ENCODE data around the gene VOPP1.
A peak's percentile ranks its signal among the peaks of the same experiment; 100 is the strongest.

Gene VOPP1

DNA sequence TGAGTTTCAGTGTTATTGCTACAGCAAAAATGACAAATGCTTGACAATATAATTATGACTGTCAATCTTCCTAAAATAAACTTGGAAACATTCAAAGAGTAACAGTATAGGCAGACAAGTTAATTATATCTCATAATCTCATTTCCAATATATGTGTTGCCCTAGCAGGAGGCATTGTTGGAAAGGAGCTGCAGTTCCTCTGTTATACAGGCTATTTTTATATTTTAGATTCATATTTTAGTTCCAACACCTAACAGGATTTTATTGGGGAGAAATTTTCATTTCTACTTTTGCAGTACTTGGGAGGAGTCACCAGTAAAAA lies 19.3 kb downstream of the VOPP1 start:
- DNase-seq, result no peak

DNA sequence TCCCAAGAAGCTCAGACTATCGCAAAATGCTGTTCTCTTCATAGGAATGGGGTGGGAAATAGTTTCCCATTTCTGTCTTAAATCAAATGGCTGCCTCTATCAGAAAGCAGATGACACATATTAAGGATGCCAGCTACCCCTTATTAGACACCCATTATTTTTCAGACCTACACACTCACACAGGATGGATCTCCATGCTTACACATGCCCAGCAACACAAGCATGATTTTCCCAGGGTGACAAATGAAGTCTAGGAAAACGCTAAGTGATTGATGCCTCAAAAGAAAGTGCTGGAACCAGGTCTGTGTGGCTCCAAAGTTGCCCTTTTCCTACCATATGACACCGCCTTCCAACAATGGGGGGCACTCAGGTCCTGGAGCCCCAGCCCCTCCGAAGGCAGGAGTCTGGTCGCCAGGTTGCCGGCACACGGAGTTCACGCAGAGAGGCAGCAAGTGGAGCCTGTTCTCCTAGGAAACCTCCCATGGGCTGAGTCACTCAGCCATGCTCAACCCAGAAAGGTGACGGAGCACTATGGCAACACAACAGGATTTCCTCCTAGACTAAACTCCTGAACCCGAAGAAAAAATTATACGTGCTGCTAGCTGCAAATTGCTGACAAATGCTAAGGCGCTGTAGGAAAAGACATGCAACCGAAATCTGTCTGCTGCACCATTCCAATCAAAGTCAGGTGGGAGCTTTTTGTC lies 19.8 kb downstream of the VOPP1 start:
- no peak for DNase-seq

DNA sequence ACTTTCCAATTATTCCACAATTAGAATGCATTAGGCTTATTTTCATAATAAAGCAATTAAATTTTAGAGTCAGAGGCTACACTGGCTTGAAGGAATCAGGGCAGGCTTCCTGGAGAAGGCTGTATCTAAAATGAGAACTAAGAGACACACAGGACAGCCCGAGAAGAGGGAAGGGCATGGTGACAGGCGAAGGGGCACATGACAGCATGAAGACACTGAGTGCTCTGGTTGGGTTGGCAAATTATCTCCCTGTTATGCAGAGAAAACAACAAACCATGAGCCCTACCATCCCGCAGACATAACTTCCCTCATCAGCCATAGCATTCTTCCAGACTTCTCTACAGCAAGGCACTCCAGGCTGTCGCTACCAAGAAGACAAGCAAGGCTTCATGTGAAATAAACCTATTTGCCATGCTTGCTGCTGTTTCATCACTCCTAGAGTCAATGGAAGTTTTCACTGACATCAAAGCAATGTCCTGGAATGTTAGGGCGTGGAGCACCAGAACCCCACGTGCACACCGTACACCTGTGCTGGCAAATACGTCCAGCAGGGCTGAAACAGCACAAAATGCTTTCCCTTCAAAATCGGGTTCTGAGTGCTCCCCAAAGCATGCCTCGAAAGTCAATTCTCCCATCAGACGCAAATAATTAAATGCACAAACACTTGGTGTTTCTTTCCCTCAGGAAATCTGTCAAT lies 21.3 kb downstream of the VOPP1 start:
- DNase-seq, result no peak

DNA sequence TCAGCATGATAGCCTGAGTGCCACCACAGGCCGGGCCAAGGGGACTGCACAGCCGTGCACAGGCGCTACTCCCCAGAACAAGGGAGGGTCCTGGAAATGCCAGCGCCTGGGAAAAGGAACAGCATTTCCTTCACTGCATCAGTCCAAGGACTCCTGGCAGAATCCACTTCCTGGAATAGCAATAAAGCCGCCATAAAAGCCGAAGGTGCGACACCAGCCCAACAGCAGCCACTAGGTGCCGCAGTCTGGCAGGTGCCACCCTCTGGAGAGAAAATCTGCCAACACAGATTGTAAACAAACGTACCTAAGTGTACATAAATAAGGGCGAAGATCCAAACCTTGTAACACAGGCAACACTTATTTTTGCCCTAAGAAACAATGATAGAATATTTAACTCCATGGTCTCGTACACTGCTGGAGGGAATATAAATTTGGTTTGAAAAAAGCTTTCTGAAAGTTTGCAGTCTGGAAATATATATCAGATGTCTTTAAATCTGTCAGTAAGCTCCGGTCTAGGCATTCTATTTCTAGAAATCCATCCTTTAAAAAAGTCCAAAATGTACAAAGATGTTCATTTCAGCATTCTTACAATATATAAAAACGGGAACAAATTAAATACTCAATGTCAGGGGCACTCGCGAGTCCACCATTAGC lies 22.2 kb downstream of the VOPP1 start:
- DNase-seq, result no peak

DNA sequence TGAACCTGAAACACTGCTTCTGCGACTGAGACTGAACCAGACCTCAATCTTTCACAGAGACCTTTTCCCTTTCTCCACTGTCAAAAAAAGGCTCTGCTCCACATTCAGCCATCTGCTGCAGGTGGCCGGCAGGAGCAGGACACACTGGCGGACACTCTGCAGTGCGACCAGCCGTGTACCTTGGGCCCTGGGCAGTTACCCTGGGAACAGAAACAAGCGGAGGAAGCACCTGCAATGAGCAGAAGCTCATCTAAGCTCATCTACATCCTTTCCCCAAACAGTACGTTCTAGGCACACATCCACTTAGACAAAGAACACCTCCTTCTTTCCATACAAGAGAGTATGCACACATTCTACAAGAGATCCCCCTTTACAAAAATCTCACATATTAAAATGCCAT lies 22.8 kb downstream of the VOPP1 start:
- DNase-seq, result no peak

DNA sequence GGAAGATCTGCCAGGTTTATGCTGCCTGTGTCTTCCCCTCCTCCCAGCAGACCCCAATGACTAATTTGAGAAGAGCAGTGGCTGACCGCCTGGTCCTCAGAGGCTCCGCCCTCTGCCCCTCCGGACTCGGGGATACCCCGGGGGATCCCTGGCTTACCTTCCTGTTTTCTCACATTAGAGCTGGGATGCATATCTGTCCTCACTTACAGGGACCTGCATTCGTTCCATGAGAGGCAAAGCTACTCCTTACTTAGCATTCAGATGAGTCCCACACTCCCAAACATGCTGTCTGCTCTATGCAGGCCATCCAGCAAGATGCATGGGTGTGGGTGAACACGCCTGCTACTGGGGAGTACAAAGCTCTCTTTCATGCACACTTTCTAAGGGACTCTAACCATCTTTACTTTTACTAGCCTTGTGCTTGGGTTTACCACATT lies 24.0 kb downstream of the VOPP1 start:
- DNase-seq, result no peak

DNA sequence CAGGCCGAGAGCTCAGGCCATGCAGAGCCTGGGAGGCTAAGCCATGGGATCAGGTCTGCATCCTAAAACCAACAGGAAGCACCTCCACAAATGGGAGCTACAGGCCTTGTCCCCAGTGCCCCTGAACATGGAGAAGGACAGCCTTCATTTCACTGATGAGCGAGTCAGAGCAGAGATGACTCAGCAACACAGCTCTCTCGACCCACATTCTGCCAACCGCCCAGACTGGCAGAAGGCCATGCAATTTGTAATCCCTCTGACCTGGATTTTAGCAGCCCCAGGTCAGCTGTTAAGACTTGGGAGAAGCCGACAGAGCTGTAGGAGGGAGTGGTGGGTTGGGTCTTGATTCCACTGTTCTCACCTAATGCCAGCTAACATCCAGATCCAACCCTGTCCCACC lies 25.5 kb downstream of the VOPP1 start:
- peak; percentile 58 for DNase-seq

DNA sequence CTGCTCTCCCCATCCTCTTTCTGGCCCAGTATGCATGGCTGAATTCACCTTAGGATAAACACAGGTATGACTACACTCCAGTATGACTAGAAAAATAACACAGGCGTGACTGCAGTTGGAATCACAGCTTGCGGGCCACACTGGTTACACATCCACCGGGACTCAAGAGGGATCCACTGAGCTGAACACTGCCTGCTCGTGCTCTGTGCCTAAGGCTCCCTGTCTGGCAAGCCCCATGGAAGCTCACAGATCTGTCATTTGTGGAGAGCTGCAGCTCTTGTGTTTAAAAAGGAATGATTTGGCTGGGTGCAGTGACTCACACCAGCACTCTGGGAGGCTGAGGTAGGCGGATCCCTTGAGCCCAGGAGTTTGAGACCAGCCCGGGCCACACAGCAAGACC lies 26.8 kb downstream of the VOPP1 start:
- DNase-seq, result peak; percentile 31

DNA sequence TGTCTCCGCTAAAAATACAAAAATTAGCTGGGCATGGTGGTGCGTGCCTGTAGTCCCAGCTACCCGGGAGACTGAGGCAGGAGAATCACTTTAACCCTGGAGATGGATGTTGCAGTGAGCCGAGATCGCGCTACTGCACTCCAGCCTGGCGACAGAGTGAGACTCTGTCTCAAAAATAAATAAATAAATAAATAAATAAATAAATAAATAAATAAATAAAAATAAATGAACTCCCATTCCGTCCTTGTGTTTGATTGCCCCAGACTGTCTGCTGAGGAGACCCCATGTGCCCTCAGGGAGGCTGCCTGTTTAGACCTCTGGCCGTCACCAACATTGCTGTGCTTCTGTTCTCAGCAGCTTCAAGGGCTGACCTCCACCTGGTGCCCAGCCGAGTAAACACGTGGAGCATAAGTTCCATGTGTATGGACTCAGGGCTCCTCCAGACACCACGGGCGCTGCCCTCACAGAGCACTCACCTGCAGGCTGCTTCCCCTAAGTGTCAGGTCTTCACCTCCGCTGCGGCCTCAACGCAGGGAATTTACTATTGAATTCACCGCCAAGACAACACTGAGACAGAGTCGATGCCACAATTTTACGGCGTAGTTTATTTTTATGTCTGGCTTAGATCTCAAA lies 32.0 kb downstream of the VOPP1 start:
- DNase-seq, result no peak

DNA sequence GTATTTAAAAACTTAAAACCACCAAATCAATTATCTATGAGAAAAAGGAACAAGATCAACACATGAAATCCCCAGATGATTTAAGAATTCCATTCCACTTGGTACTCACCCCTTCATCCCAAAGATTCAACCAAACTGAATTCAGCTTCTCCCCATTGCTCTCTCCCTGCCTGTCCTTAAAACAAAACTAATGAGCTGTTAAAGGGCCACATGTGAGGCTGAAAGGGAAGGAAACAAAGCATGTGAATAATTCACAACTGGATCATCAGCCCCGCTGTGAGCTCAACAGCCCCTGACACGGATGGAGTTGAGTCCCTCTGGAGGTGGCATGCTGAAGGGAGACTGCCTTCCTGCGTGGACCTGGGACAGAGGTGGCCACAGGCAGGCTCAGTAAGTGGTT lies 32.9 kb downstream of the VOPP1 start:
- no peak for DNase-seq

DNA sequence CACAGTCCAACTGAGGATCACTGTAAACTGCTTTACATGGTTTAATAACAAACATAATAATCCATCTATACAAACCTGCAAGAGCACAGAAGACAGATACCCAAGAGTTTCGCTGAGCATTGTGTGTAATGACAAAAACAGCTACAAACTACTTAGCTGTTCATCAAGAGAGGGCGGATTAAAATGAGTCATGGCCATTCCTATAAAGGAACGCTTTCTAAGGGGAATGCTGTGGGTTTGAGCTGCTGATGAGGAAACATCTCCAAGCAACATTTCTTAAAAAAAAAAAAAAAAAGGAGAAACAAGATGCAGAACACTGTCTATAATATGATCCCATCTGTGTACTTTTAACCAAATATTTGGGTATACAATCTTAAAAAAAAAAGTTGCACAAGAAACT lies 33.8 kb downstream of the VOPP1 start:
- DNase-seq, result no peak

DNA sequence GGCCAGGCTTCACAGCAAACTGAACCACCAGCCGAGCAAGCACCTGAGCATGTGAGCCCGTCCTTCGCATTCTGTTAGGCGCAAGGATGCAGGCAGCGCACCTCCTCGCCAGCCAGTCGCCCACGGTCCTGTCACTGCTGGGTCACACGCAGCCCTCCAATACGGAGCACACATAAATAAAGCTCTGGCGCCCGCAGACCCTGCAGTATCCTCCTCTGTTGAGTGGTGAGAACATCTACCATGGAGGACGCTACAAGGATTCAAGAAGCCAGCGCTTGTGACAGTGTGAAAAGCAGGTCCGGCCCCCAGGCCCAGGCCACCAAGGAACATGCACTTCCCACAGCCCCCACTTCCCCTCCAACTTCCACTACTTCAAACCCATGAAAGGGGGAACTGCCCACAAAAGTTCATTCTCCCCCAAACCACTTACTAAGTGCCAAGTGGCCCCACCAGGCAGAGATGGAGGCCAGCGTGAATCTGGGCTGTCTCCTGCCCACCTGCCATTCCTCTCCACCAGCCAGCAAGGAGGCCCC lies 34.8 kb downstream of the VOPP1 start:
- DNase-seq, result no peak

DNA sequence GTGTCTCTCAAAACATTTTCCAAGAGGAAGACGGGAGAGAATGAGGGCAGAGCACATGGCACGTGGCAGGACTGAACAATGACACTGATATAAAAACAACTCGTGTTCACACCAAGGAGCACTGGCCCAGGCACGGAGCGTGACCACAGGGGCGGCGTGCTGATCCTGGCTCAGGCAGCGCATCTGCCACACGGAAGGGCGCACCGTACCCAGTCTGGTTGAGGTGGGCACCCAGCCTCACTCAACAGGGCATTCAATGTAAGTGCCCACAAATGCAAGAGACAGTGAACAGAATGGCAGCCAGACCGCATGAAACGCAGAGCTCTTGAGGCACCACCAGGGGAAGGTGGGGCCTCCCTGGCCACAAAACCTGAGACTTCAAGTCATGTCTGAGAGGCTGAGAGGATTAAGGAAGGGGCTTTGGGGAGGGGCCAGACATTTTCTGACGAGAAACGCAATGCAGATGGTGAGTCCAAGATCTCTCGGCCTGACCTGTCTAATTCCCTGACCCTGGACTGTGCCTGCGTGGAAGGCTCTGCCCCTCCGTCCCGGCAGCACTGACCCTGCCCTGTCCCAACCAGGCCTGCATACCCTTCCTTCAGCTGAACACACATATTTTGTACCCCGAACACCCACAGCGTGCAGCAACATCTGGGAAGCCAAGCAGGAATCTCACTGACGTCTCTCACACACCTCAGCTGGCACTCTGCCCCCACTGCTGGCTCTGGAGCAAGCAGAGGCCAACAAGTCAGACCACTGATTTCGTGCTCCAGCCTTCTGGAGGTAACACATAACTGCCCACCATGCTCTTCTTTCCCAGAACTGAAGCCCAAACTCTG lies 35.5 kb downstream of the VOPP1 start:
- DNase-seq, result no peak

DNA sequence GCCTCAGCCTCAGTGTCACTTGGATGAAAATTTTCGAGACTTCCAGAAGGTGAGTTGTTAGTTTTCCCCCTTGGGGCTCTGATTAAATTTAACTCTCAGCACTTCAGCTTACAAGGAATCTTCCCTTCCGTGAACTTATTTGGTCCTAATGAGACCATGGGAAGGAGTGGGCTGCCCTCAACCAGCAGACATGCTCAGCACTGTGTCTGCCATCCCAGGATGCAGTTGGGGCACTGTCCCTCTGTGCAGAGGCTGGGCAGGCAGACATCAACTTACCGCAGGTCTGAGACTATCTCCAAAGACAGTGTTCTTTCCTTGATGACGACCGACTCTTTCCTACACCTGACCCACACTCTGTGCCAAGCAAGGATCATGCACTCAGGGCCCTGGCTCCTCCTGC lies 36.7 kb downstream of the VOPP1 start:
- DNase-seq, result no peak

DNA sequence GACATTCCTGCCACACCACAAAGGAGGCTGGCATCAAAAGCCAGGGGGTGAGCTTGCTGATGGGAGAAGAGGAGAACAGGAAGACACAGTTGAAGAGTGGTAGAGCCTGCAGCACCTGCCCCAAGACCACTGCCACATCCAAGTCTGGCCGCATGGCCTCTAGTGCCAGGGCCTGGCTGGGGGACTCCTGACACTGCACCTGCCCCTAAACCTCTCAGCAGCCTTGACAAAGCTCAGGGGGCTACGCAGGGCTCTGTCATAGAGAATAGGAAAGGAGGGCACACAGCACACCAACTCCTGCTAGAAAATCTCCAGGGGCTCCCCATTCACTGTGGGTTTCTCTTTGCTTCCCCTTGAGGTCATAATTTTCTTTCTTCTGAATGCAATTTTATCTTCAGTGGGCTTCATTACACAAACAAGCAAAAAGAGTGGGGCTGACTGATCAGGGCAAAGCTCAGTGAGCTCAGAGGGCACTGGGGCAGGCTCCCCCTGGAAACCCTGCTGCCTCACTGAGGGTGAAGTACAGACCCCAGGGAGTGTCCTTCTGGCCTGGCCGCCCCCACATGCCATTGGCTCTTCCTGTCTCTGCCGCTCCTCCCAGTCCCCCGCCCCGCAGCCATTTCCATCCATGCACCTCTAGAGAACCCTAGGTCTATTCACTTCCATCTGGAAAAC lies 37.2 kb downstream of the VOPP1 start:
- DNase-seq, result no peak

DNA sequence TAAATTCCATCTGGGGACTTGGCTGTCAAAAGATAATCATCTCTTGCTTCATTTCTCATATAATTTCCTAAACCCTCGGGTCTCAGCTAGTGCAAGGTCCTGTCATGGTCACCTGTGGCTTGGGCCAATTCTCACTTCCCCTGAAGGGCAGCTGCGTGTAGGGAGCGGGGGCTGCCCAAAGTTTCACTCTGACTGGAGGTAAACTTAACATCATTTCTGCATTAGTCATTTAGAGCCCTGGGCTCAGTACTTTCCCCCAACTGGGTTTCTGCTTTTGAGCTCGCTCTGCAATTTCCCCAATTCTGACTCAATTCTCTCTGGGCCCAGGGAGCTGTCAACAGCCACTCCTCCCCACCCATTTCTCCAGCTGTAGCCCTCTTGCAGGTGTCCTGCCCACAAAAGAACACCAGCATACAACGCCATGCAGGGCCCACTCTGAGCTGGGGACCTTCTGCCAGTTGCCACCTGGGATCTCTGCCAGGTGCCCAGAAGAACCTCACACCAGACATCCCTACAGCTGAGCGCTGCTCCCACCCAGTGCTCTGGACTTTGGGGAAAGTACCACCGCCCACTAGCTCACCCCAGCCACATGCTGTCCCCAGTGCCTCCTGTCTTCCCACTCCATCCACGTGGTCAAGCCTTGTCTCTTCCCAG lies 37.9 kb downstream of the VOPP1 start:
- DNase-seq, result no peak

DNA sequence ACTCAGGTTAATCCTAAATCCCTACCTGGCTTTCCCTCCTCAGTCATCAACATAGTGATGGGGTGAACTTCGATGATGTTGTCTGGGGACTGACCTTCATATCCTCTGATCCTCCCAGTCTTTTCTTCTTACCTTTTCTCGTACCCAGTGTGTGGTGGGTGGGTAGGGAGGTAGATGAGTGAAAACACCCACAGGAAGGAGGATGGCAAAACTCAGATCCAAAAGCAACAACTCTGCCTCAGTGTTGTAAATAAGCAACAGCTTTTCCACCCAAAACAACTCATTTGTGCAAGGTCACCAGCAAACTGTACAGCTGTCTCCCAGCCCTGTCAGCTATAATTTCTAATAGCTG lies 38.6 kb downstream of the VOPP1 start:
- no peak for DNase-seq

DNA sequence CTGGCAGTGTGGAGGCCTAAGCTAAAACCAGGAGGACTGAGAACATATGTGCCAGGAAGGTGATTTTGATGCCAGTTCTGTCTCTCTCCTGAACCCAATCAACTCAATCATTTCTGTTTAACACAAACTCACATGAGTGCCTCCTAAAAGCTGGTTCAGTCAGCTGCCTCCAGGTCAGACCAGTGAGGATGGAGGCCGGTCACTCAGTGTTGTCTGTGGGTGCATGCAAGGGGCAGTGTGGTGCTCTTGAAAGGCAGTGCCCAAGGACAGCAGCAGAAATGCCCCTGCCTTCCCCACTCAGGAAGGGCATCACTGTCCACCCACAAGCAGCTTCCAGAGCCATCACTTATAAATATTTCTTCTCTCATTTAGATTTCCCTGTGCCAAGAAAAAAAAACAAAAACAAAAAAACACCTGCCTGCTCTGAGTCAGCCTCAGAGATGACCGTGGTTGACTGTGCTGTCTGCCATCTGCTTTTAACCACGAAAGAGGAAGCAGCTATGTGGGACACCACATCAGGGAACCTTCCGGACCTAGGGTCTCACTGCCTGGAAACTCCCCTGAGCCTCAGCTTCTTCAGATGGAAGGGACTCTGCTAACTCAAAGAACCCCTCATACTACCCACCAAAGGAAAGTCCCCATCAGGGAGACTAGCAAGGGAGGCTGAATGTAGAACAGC lies 39.1 kb downstream of the VOPP1 start:
- peak; percentile 27 for DNase-seq

DNA sequence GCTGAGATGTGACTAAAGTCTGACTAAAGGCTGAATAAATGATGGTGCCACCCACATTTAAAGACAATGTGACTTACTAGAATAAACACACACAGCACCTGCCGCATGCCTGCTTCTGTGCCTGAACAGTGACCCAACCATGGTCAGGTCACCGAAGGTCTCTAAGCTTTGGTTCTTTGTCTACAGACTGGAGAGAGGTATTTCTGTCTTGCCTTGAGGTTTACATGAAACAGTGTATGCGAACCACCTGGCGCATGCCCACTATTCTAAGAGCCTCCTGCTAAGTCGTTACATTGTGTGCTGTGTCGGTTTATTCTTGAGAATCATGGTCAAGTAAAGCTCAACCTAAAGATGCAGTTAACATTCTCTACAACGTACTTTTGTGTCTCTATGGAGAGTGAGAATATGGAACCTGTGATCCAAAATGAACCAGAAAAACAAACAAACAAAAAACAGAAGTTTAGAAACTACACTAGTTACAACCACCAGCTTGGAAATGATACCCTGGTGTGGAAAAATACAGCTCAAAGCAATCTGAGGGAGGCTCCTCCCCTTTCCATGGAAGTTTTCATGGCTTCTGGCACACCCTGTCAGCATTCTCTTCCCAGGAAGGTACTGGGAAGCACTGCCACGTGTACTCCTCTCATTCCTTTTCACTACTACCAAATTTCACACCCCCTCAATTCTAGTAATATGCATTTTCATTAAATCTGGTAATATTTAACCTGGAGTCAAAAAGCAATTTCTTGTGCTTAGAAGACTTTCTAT lies 40.0 kb downstream of the VOPP1 start:
- DNase-seq, result no peak

DNA sequence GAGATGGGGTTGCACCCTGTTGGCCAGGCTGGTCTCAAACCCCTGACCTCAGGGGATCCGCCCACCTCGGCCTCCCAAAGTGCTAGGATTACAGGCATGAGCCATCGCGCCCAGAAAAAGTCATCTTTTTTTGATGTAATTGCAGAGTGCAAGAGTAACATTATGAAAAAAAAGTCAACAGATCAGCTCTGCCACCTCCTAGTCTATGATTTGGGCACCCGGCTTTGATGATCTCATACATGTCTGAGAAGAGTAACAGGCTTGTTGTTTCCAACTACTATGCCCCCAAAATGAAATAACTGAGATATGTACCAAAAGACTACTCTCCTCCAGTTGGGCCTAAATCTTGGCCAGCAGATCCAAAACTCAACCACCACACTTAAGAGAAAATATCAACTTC lies 40.8 kb downstream of the VOPP1 start:
- no peak for DNase-seq

All from DMS79 treated with DMSO at 0.1 percent for 48 hours (cell line).